Common myeloid progenitor, CD34-positive (primary cell): ENCODE data around the gene VTI1A.

Source experiments
- CTCF ChIA-PET: fragments of 350-600 bp; sonication (Branson Sonifier 250); formaldehyde crosslinking; loops from one replicate; lab custom pipeline; 2021; ENCODE audit warnings: antibody characterized with exemption; lab: Charles Lee
- POLR2A ChIA-PET: fragments of 350-600 bp; sonication (Branson Sonifier 250); formaldehyde crosslinking; loops from one replicate; lab custom pipeline; 2021; ENCODE audit warnings: antibody characterized with exemption; lab: Charles Lee
- DNase-seq, 3 donors: peaks; one replicate each; pipeline versions ENCODE4 v3.0.0 to v3.0.0-alpha.2; 2013
- H3K27ac ChIP-seq, 2 experiments: 1 replicate in 1 of 2; 2 replicates in 1 of 2; pipeline ENCODE4 v1.7.0; 2013; ENCODE audit warnings: inconsistent platforms in 2 of 2, low read length in 2 of 2, mild to moderate bottlenecking in 2 of 2, low read depth in 1 of 2, moderate library complexity in 1 of 2; ENCODE audit not compliant: severe bottlenecking in 2 of 2, insufficient read depth in 1 of 2, poor library complexity in 1 of 2
- H3K27me3 ChIP-seq, 5 experiments: replicated peaks in 2 of 5; 1 replicate in 3 of 5; 2 replicates in 2 of 5; pipeline versions ENCODE4 v1.6.1 to v1.7.0; 2013; ENCODE audit warnings: low read length in 4 of 5, mild to moderate bottlenecking in 2 of 5, moderate library complexity in 2 of 5, inconsistent platforms in 1 of 5; ENCODE audit not compliant: insufficient read depth in 5 of 5, control insufficient read depth in 4 of 5
- H3K36me3 ChIP-seq, 4 experiments: 1 replicate in 2 of 4; 2 replicates in 2 of 4; pipeline versions ENCODE4 v1.6.1 to v1.7.0; 2013; ENCODE audit warnings: low read length in 3 of 4, control low read depth in 1 of 4, mild to moderate bottlenecking in 1 of 4; ENCODE audit not compliant: control insufficient read depth in 4 of 4, insufficient read depth in 4 of 4
- H3K4me1 ChIP-seq, 4 experiments: 1 replicate in 3 of 4; 2 replicates in 1 of 4; pipeline versions ENCODE4 v1.6.1 to v1.7.1; 2013; ENCODE audit warnings: low read length in 3 of 4, mild to moderate bottlenecking in 3 of 4, control low read depth in 1 of 4, inconsistent platforms in 1 of 4, moderate library complexity in 1 of 4; ENCODE audit not compliant: control insufficient read depth in 4 of 4, insufficient read depth in 4 of 4; ENCODE audit errors: control extremely low read depth in 1 of 4
- H3K4me3 ChIP-seq, 7 experiments: 1 replicate in 4 of 7; 2 replicates in 3 of 7; pipeline versions ENCODE4 v1.5.1 to v1.7.0; 2013; ENCODE audit warnings: mild to moderate bottlenecking in 7 of 7, low read length in 6 of 7, moderate library complexity in 6 of 7, inconsistent platforms in 2 of 7, low read depth in 2 of 7, control low read depth in 1 of 7; ENCODE audit not compliant: insufficient read depth in 4 of 7, control insufficient read depth in 1 of 7; ENCODE audit errors: extremely low read depth in 1 of 7
- H3K9me3 ChIP-seq, 5 experiments: 1 replicate in 4 of 5; 2 replicates in 1 of 5; pipeline versions ENCODE4 v1.6.1 to v1.7.1; 2013; ENCODE audit warnings: low read length in 4 of 5, mild to moderate bottlenecking in 2 of 5, inconsistent platforms in 1 of 5, low read depth in 1 of 5, moderate library complexity in 1 of 5; ENCODE audit not compliant: control insufficient read depth in 4 of 5, insufficient read depth in 2 of 5; ENCODE audit errors: control extremely low read depth in 1 of 5
- WGBS: methylation state at CpG from one replicate; pipeline ENCODE4 v1.1.5; 2013; ENCODE audit not compliant: insufficient coverage; 5-methylcytosine and 5-hydroxymethylcytosine counted together

Gene VTI1A

DNA sequence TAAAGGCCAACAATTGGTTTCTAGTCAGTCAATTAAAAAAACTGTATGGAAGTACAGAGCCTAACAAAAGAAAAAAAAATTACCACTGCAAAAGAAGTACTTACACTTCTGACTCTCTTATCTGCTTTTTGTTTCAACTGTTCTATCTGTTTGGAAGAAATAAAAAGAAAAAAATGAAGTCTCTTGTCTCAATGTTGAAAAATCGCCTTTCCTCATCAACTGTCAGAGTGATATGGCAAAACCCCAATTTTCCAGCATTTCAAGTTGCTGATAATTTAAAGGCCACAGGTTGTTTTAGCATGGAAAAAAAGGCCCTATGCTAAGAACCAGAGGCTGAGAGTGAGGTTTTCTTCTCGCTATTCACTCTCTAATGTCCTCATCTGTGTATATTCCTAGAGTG is 13.9 kb upstream of the VTI1A start:
- Histone ChIP-seq H3K36me3 (peaks cover 11 to 71% (median 48%) of the 10 kb centered on the region in 4 experiments), H3K27ac (no peak overlapping the region), H3K27me3 (no peaks in the 10 kb centered on the region), H3K9me3 (no peaks in the 10 kb centered on the region), H3K4me3 (no peak overlapping the region), H3K4me1 (no peaks in the 10 kb centered on the region)
- ChIA-PET CTCF (interaction anchor here (1.1 to 2.8 kb wide), 4 partner anchors 9 to 118 kb away, joined by 3 to 15 read pairs (median 7); no protein-coding TSS in a partner anchor), POLR2A (no interaction called here)
- WGBS, result 100% methylated on average over 2 of the region's 2 CpGs
- DNase-seq, result no peak

- Histone ChIP-seq H3K4me1 (no peaks in the 10 kb centered on the region), H3K27me3 (no peaks in the 10 kb centered on the region), H3K4me3 (no peak overlapping the region), H3K9me3 (no peaks in the 10 kb centered on the region), H3K36me3 (peaks cover 16 to 67% (median 48%) of the 10 kb centered on the region in 4 experiments), H3K27ac (no peak overlapping the region)
- no CpG with 5 or more reads among the region's 2 CpGs for WGBS
- CTCF ChIA-PET, result interaction anchor here (0.7 to 3.0 kb wide), 27 partner anchors 8 to 1090 kb away, joined by 3 to 15 read pairs (median 3); partner anchors contain the start of genes VTI1A and ZDHHC6
- DNase-seq, result peak; percentile 31 to 69 (median 67)
- POLR2A ChIA-PET, result no interaction called here
Measured at GRCh38 chr10:112434988-112435619, 11.9 kb upstream of the VTI1A start.

GRCh38 chr10:112438356-112438755 is 8.7 kb upstream of the VTI1A start:
- no peaks in the 10 kb centered on the region for H3K9me3 ChIP-seq
- no peaks in the 10 kb centered on the region for H3K27me3 ChIP-seq
- H3K27ac ChIP-seq, result no peak overlapping the region
- H3K4me1 ChIP-seq, result no peaks in the 10 kb centered on the region
- peaks cover 14 to 61% (median 40%) of the 10 kb centered on the region in 4 experiments for H3K36me3 ChIP-seq
- no peak for DNase-seq
- ChIA-PET CTCF (no interaction called here), POLR2A (no interaction called here)
- no CpG with 5 or more reads among the region's 4 CpGs for WGBS
- H3K4me3 ChIP-seq, result no peak overlapping the region

GRCh38 chr10:112441520-112441919 is 5.5 kb upstream of the VTI1A start:
- no peaks in the 10 kb centered on the region for H3K9me3 ChIP-seq
- H3K27ac ChIP-seq, result no peak overlapping the region
- H3K4me3 ChIP-seq, result no peak overlapping the region
- H3K4me1 ChIP-seq, result peaks cover 5 to 13% (median 9%) of the 10 kb centered on the region in 4 experiments
- ChIA-PET POLR2A (no interaction called here), CTCF (interaction anchor here (0.9 to 1.0 kb wide), 2 partner anchors 11 to 21 kb away, joined by 3 read pairs; no protein-coding TSS in a partner anchor)
- peaks cover 14 to 59% (median 39%) of the 10 kb centered on the region in 4 experiments for H3K36me3 ChIP-seq
- no CpG with 5 or more reads among the region's 1 CpG for WGBS
- DNase-seq, result no peak
- no peaks in the 10 kb centered on the region for H3K27me3 ChIP-seq

- Histone ChIP-seq H3K9me3 (no peaks in the 10 kb centered on the region), H3K36me3 (peaks cover 14 to 56% (median 37%) of the 10 kb centered on the region in 4 experiments), H3K4me3 (no peak overlapping the region), H3K4me1 (peaks cover 5 to 13% (median 10%) of the 10 kb centered on the region in 4 experiments), H3K27me3 (no peaks in the 10 kb centered on the region), H3K27ac (no peak overlapping the region)
- CTCF ChIA-PET, result interaction anchor here (0.8 to 1.8 kb wide), 3 partner anchors 7 to 15 kb away, joined by 3 to 4 read pairs (median 4); no protein-coding TSS in a partner anchor
- WGBS, result 100% methylated on average over 1 of the region's 3 CpGs
- DNase-seq, result no peak
- POLR2A ChIA-PET, result no interaction called here
Measured at GRCh38 chr10:112442063-112442462, 5.0 kb upstream of the VTI1A start.

GRCh38 chr10:112446055-112446854 is 760 bp upstream of the VTI1A start:
- Histone ChIP-seq H3K4me1 (peaks cover 14 to 28% (median 18%) of the 10 kb centered on the region in 4 experiments), H3K36me3 (peaks cover 11 to 29% (median 18%) of the 10 kb centered on the region in 4 experiments), H3K9me3 (no peaks in the 10 kb centered on the region), H3K27me3 (no peaks in the 10 kb centered on the region), H3K4me3 (peak overlapping the region; percentile 88 to 100 (median 99)), H3K27ac (peak overlapping the region; percentile 95 to 98)
- 6% methylated on average over 16 of the region's 20 CpGs for WGBS
- peak; percentile 14 to 67 (median 46) for DNase-seq
- ChIA-PET POLR2A (interaction anchor here (0.7 kb wide), 1 partner anchor 600 kb away, joined by 3 read pairs; no protein-coding TSS in a partner anchor), CTCF (interaction anchor here (0.9 to 1.8 kb wide), 7 partner anchors 10 to 29 kb away, joined by 3 to 4 read pairs (median 3); no protein-coding TSS in a partner anchor)
